ENCODE measurements around the gene APOBEC2.

Gene APOBEC2

GRCh38 chr6:41078101-41078500, 25.1 kb downstream of the APOBEC2 start:
- peaks cover 42% of the 10 kb centered on the region for H3K36me3 ChIP-seq (ENCODE audit: control insufficient read depth, low read depth, low read length)
- no peak overlapping the region for H3K4me3 ChIP-seq (ENCODE audit: low read length)
- H3K27me3 ChIP-seq (ENCODE audit: control insufficient read depth, insufficient read depth, low read length) = no peaks in the 10 kb centered on the region
- H3K4me1 ChIP-seq (ENCODE audit: control insufficient read depth, low read depth, low read length) = peaks cover 18% of the 10 kb centered on the region
- no peaks in the 10 kb centered on the region for H3K9me3 ChIP-seq (ENCODE audit: control insufficient read depth, low read depth, low read length)
- no peak overlapping the region for H3K27ac ChIP-seq (ENCODE audit: low read length)
- no peak overlapping the region for H3K9ac ChIP-seq (ENCODE audit: low read length)

DNA sequence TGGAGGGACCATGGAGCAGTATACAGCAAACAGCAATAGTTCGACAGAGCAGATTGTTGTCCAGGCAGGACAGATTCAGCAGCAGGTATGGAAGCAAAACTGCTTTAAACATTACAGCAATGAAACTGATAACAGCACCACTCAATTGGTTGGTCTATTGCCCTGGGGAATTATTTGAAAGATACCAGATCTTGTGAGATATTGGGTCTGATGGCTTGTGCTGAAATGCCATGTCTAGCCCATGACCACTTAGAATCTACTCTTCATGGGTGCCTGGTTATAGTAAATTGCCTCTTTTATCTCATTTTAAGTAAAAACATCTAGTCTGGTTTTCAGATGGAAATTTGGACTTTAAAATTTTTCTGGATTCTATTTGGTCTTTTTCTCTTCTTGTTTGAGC, 26.1 kb downstream of the APOBEC2 start:
- no peak overlapping the region for H3K4me3 ChIP-seq (ENCODE audit: low read length)
- H3K27me3 ChIP-seq (ENCODE audit: control insufficient read depth, insufficient read depth, low read length) = no peaks in the 10 kb centered on the region
- no peak overlapping the region for H3K9ac ChIP-seq (ENCODE audit: low read length)
- H3K9me3 ChIP-seq (ENCODE audit: control insufficient read depth, low read depth, low read length) = no peaks in the 10 kb centered on the region
- H3K36me3 ChIP-seq (ENCODE audit: control insufficient read depth, low read depth, low read length) = peaks cover 52% of the 10 kb centered on the region
- peaks cover 18% of the 10 kb centered on the region for H3K4me1 ChIP-seq (ENCODE audit: control insufficient read depth, low read depth, low read length)
- H3K27ac ChIP-seq (ENCODE audit: low read length) = no peak overlapping the region

DNA sequence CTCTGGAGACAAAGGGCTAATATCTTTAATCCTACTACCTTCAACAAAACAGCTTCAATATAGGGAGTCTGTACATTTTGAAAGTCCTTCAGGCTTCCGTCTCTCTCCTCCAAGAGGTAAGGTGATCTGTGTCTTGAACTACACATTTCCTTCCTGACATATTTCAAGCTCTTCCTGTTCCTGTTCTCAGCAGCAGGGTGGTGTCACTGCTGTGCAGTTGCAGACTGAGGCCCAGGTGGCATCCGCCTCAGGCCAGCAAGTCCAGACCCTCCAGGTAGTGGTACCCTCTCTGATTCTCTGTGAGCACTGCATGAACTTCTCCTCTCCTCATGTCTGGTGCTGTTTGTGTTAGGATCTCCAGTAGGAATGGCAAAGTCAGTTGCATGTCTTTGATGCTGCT, 27.6 kb downstream of the APOBEC2 start:
- Histone ChIP-seq H3K9ac (ENCODE audit: low read length) (no peak overlapping the region), H3K27ac (ENCODE audit: low read length) (no peak overlapping the region), H3K4me1 (ENCODE audit: control insufficient read depth, low read depth, low read length) (peaks cover 11% of the 10 kb centered on the region), H3K4me3 (ENCODE audit: low read length) (no peak overlapping the region), H3K27me3 (ENCODE audit: control insufficient read depth, insufficient read depth, low read length) (no peaks in the 10 kb centered on the region), H3K9me3 (ENCODE audit: control insufficient read depth, low read depth, low read length) (no peaks in the 10 kb centered on the region), H3K36me3 (ENCODE audit: control insufficient read depth, low read depth, low read length) (peaks cover 67% of the 10 kb centered on the region)

GRCh38 chr6:41083072-41083471, 30.1 kb downstream of the APOBEC2 start:
- no peak overlapping the region for H3K9ac ChIP-seq (ENCODE audit: low read length)
- no peak overlapping the region for H3K4me3 ChIP-seq (ENCODE audit: low read length)
- H3K36me3 ChIP-seq (ENCODE audit: control insufficient read depth, low read depth, low read length) = peaks cover 91% of the 10 kb centered on the region
- H3K4me1 ChIP-seq (ENCODE audit: control insufficient read depth, low read depth, low read length) = no peaks in the 10 kb centered on the region
- H3K27ac ChIP-seq (ENCODE audit: low read length) = no peak overlapping the region
- H3K27me3 ChIP-seq (ENCODE audit: control insufficient read depth, insufficient read depth, low read length) = no peaks in the 10 kb centered on the region
- no peaks in the 10 kb centered on the region for H3K9me3 ChIP-seq (ENCODE audit: control insufficient read depth, low read depth, low read length)

- Histone ChIP-seq H3K27me3 (ENCODE audit: control insufficient read depth, insufficient read depth, low read length) (no peaks in the 10 kb centered on the region), H3K4me3 (ENCODE audit: low read length) (no peak overlapping the region), H3K36me3 (ENCODE audit: control insufficient read depth, low read depth, low read length) (peaks cover 87% of the 10 kb centered on the region), H3K4me1 (ENCODE audit: control insufficient read depth, low read depth, low read length) (no peaks in the 10 kb centered on the region), H3K9ac (ENCODE audit: low read length) (no peak overlapping the region), H3K27ac (ENCODE audit: low read length) (no peak overlapping the region), H3K9me3 (ENCODE audit: control insufficient read depth, low read depth, low read length) (no peaks in the 10 kb centered on the region)
Measured at GRCh38 chr6:41085182-41085581, 32.2 kb downstream of the APOBEC2 start.

DNA sequence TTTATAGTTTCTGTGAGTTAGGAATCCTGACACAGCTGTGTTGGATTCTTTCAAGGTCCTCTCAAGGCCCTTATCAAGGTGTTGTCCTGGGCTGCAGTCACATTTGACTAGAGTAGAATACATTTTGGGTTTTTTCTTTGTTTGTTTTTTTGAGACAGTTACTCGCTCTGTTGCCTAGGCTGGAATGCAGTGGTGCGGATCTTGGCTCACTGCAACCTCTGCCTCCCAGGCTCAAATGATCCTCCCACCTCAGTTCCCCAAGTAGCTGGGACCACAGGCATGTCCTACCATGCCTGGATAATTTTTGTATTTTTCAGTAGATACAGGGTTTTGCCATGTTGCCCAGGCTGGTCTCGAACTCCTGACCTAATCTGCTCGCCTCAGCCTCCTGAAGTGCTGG, 35.4 kb downstream of the APOBEC2 start:
- Histone ChIP-seq H3K36me3 (ENCODE audit: control insufficient read depth, low read depth, low read length) (peaks cover 89% of the 10 kb centered on the region), H3K27ac (ENCODE audit: low read length) (no peak overlapping the region)

GRCh38 chr6:41090841-41091761, 38.1 kb downstream of the APOBEC2 start:
- Histone ChIP-seq H3K9ac (ENCODE audit: low read length) (no peak overlapping the region), H3K27me3 (ENCODE audit: control insufficient read depth, insufficient read depth, low read length) (no peaks in the 10 kb centered on the region), H3K4me3 (ENCODE audit: low read length) (no peak overlapping the region), H3K27ac (ENCODE audit: low read length) (no peak overlapping the region), H3K4me1 (ENCODE audit: control insufficient read depth, low read depth, low read length) (no peaks in the 10 kb centered on the region), H3K36me3 (ENCODE audit: control insufficient read depth, low read depth, low read length) (peaks cover 89% of the 10 kb centered on the region), H3K9me3 (ENCODE audit: control insufficient read depth, low read depth, low read length) (no peaks in the 10 kb centered on the region)

More for the DNA sequence above, 35.4 kb downstream of the APOBEC2 start:
- no peaks in the 10 kb centered on the region for H3K9me3 ChIP-seq (ENCODE audit: control insufficient read depth, low read depth, low read length)
- no peak overlapping the region for H3K9ac ChIP-seq (ENCODE audit: low read length)
- no peaks in the 10 kb centered on the region for H3K4me1 ChIP-seq (ENCODE audit: control insufficient read depth, low read depth, low read length)
- no peaks in the 10 kb centered on the region for H3K27me3 ChIP-seq (ENCODE audit: control insufficient read depth, insufficient read depth, low read length)
- no peak overlapping the region for H3K4me3 ChIP-seq (ENCODE audit: low read length)

- Histone ChIP-seq H3K27me3 (ENCODE audit: control insufficient read depth, insufficient read depth, low read length) (no peaks in the 10 kb centered on the region), H3K27ac (ENCODE audit: low read length) (no peak overlapping the region), H3K4me1 (ENCODE audit: control insufficient read depth, low read depth, low read length) (no peaks in the 10 kb centered on the region), H3K9me3 (ENCODE audit: control insufficient read depth, low read depth, low read length) (no peaks in the 10 kb centered on the region), H3K9ac (ENCODE audit: low read length) (no peak overlapping the region), H3K4me3 (ENCODE audit: low read length) (no peak overlapping the region), H3K36me3 (ENCODE audit: control insufficient read depth, low read depth, low read length) (peaks cover 90% of the 10 kb centered on the region)
Measured at GRCh38 chr6:41092421-41093140, 39.6 kb downstream of the APOBEC2 start.

DNA sequence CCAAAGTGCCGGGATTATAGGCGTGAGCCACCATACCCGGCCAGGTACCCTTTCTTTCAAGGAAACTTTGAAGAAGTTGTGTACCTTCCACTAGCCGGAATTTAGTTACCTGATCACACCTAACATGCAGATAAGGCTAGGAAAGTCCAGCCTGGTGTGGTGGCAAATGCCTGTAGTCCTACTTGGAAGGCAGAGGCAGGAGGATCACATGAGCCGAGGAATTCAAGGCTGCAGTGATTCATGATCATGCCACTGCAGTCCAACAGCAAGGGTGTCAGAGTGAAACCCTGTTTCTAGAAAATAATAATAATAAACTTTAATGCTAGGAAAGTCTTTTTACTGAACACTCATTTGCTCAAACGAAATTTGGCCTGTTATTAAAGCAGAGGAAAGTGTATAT, 40.7 kb downstream of the APOBEC2 start:
- Histone ChIP-seq H3K27me3 (ENCODE audit: control insufficient read depth, insufficient read depth, low read length) (no peaks in the 10 kb centered on the region), H3K9me3 (ENCODE audit: control insufficient read depth, low read depth, low read length) (no peaks in the 10 kb centered on the region), H3K4me3 (ENCODE audit: low read length) (no peak overlapping the region), H3K27ac (ENCODE audit: low read length) (no peak overlapping the region), H3K4me1 (ENCODE audit: control insufficient read depth, low read depth, low read length) (no peaks in the 10 kb centered on the region), H3K36me3 (ENCODE audit: control insufficient read depth, low read depth, low read length) (peaks cover 96% of the 10 kb centered on the region), H3K9ac (ENCODE audit: low read length) (no peak overlapping the region)

GRCh38 chr6:41097467-41098090, 44.6 kb downstream of the APOBEC2 start:
- Histone ChIP-seq H3K27me3 (ENCODE audit: control insufficient read depth, insufficient read depth, low read length) (no peaks in the 10 kb centered on the region), H3K9me3 (ENCODE audit: control insufficient read depth, low read depth, low read length) (no peaks in the 10 kb centered on the region), H3K36me3 (ENCODE audit: control insufficient read depth, low read depth, low read length) (peaks cover 77% of the 10 kb centered on the region), H3K4me1 (ENCODE audit: control insufficient read depth, low read depth, low read length) (no peaks in the 10 kb centered on the region), H3K9ac (ENCODE audit: low read length) (no peak overlapping the region), H3K4me3 (ENCODE audit: low read length) (no peak overlapping the region), H3K27ac (ENCODE audit: low read length) (no peak overlapping the region)

DNA sequence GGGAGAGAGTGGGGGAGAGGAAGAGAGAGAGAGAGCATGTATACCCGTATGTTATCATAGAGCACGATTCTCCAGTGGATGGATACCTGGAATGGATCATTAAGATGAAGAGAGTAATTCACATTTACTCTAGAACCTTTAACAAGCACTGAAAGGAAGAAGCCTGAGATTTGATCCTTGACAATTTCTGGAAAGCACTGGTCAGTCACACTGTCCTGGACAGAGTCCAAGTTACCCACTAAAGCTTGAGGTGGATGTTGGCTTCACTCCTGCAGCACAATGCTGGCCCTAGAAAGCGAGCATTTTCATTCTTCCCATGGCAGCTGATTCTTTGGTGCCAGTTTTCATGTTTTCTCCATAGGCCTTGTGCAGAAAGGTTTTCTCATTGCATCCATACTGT, 45.4 kb downstream of the APOBEC2 start:
- Histone ChIP-seq H3K9me3 (ENCODE audit: control insufficient read depth, low read depth, low read length) (no peaks in the 10 kb centered on the region), H3K9ac (ENCODE audit: low read length) (no peak overlapping the region), H3K27me3 (ENCODE audit: control insufficient read depth, insufficient read depth, low read length) (no peaks in the 10 kb centered on the region), H3K36me3 (ENCODE audit: control insufficient read depth, low read depth, low read length) (peaks cover 69% of the 10 kb centered on the region), H3K4me3 (ENCODE audit: low read length) (no peak overlapping the region), H3K4me1 (ENCODE audit: control insufficient read depth, low read depth, low read length) (no peaks in the 10 kb centered on the region), H3K27ac (ENCODE audit: low read length) (no peak overlapping the region)

Data from iPS-18a (cell line).